AG10803 (cell line): ENCODE data around the gene TULP1.

Experiments
- DNase-seq: peaks from one replicate; pipeline ENCODE4 v3.0.0; 2010; ENCODE audit warnings: low read depth
- H3K4me3 ChIP-seq: 2 replicates; pipeline ENCODE4 v1.5.1; 2011; ENCODE audit warnings: mild to moderate bottlenecking, low read length, control low read depth
- CTCF ChIP-seq: conservative IDR thresholded peaks from 2 replicates; pipeline ENCODE4 v1.5.1; 2011; ENCODE audit warnings: mild to moderate bottlenecking, low read length, control low read depth, inconsistent platforms

TULP1 gene

GRCh38 chr6:35483062-35483461 lies 29.6 kb downstream of the TULP1 start:
- H3K4me3 ChIP-seq = no peak overlapping the region
- TF ChIP-seq CTCF = no peak
- no peak for DNase-seq

GRCh38 chr6:35481226-35481625 lies 31.5 kb downstream of the TULP1 start:
- H3K4me3 ChIP-seq = no peak overlapping the region
- TF ChIP-seq CTCF = no peak

GRCh38 chr6:35480176-35480575 lies 32.5 kb downstream of the TULP1 start:
- no peak for DNase-seq
- TF ChIP-seq CTCF = no peak
- no peak overlapping the region for H3K4me3 ChIP-seq

More at GRCh38 chr6:35481226-35481625, 31.5 kb downstream of the TULP1 start:
- no peak for DNase-seq

- DNase-seq = no peak
- TF ChIP-seq CTCF = no peak
- H3K4me3 ChIP-seq = no peak overlapping the region
Observed at GRCh38 chr6:35478259-35478658, 34.4 kb downstream of the TULP1 start.

GRCh38 chr6:35477551-35478179 lies 35.0 kb downstream of the TULP1 start:
- no peak for TF ChIP-seq CTCF
- no peak for DNase-seq
- no peak overlapping the region for H3K4me3 ChIP-seq

- no peak for TF ChIP-seq CTCF
- DNase-seq = no peak
- no peak overlapping the region for H3K4me3 ChIP-seq
Observed at GRCh38 chr6:35477028-35477427, 35.7 kb downstream of the TULP1 start.

GRCh38 chr6:35476004-35476403 lies 36.7 kb downstream of the TULP1 start:
- no peak for DNase-seq
- no peak overlapping the region for H3K4me3 ChIP-seq
- TF ChIP-seq CTCF = no peak
